C1 segment of cervical spinal cord (tissue), 14 donors: Measurements from ENCODE around the gene ARHGEF40.

Experiments used
- DNase-seq, 14 donors: peaks; one replicate each; lab custom pipeline; 2025; lab: John Stamatoyannopoulos, UW

Gene ARHGEF40

GRCh38 chr14:21070083-21070609 lies at the start of gene ARHGEF40:
Gene ARHGEF40, plus strand, starts transcription at chr14:21070304. Its CDS starts 93 bp downstream, at chr14:21070397.
- peak in 13 of 14 donors; percentile 61 to 85 (median 78) for DNase-seq

- DNase-seq: no peak
Measured at GRCh38 chr14:21020977-21021545, 49.0 kb upstream of the ARHGEF40 start.

GRCh38 chr14:21022686-21023085 lies 47.4 kb upstream of the ARHGEF40 start:
- DNase-seq: no peak

GRCh38 chr14:21023174-21023573 lies 46.9 kb upstream of the ARHGEF40 start:
- peak in 8 of 14 donors; percentile 13 to 53 (median 32) for DNase-seq

- DNase-seq: peak in 3 of 14 donors; percentile 19 to 50 (median 40)
Measured at GRCh38 chr14:21023817-21024584, 46.1 kb upstream of the ARHGEF40 start.

GRCh38 chr14:21024585-21025370 lies 45.3 kb upstream of the ARHGEF40 start, which contains the start of gene NDRG2:
Gene NDRG2, minus strand, starts transcription at chr14:21025061. Its CDS starts 1,746 bp downstream, at chr14:21023315.
- peak in 10 of 14 donors; percentile 67 to 91 (median 78) for DNase-seq

GRCh38 chr14:21025371-21026273 lies 44.5 kb upstream of the ARHGEF40 start:
- peak in 12 of 14 donors; percentile 50 to 98 (median 84) for DNase-seq

GRCh38 chr14:21026274-21026987 lies 43.7 kb upstream of the ARHGEF40 start:
- peak in 12 of 14 donors; percentile 33 to 87 (median 78) for DNase-seq

GRCh38 chr14:21026988-21027315 lies 43.2 kb upstream of the ARHGEF40 start:
- peak in 1 of 14 donors; percentile 36 for DNase-seq

- no peak for DNase-seq
Measured at GRCh38 chr14:21029917-21030316, 40.2 kb upstream of the ARHGEF40 start, which contains the start of gene TPPP2. Gene TPPP2, plus strand, starts transcription at chr14:21030217. Its CDS starts 365 bp downstream, at chr14:21030582.

GRCh38 chr14:21030531-21030930 lies 39.6 kb upstream of the ARHGEF40 start:
- DNase-seq: no peak

GRCh38 chr14:21032326-21033132 lies 37.6 kb upstream of the ARHGEF40 start:
- no peak for DNase-seq

GRCh38 chr14:21033133-21033698 lies 36.9 kb upstream of the ARHGEF40 start:
- peak in 2 of 14 donors; percentile 29 to 35 for DNase-seq

GRCh38 chr14:21034707-21035106 lies 35.4 kb upstream of the ARHGEF40 start, which contains the start of gene RNASE13:
Gene RNASE13, minus strand, starts transcription at chr14:21034807. Its CDS starts 519 bp downstream, at chr14:21034288.
- no peak for DNase-seq

- DNase-seq: peak in 1 of 14 donors; percentile 34
Measured at GRCh38 chr14:21036751-21037150, 33.4 kb upstream of the ARHGEF40 start.

- no peak for DNase-seq
Measured at GRCh38 chr14:21037156-21037555, 32.9 kb upstream of the ARHGEF40 start.

- peak in 13 of 14 donors; percentile 20 to 83 (median 68) for DNase-seq
Measured at GRCh38 chr14:21038441-21039422, 31.4 kb upstream of the ARHGEF40 start.
